ENCODE data around the gene PKN3. TPM values are rescaled to one million over a fixed set of nuclear protein-coding genes. Genes with fewer than 3 reads are reported as not detected.

PKN3 gene
- total RNA-seq, 1 donor from 2014 or later, result 4.4 TPM

- Histone ChIP-seq H3K4me2 (peak overlapping the region; percentile 92), H3K4me3 (peak overlapping the region; percentile 88), H3K4me1 (peaks cover 36% of the 10 kb centered on the region), H3K36me3 (no peaks in the 10 kb centered on the region), H3F3A (ENCODE audit: low read depth) (peaks cover 59% of the 10 kb centered on the region), H2AFZ (replicated peaks) (no peak overlapping the region), H4K20me1 (ENCODE audit: low read depth) (peaks cover 42% of the 10 kb centered on the region), H3K79me2 (ENCODE audit: low read depth) (peaks cover 65% of the 10 kb centered on the region), H3K27ac (no peak overlapping the region), H3K9ac (no peak overlapping the region), H3K27me3 (no peaks in the 10 kb centered on the region), H3K9me3 (ENCODE audit: low read depth) (no peaks in the 10 kb centered on the region)
- Mint-ChIP-seq H3K27me3 (ENCODE audit: insufficient read depth, low read depth) (peaks cover 6% of the 10 kb centered on the region), H3K27ac (peak overlapping the region; percentile 74), H3K4me3 (peak overlapping the region; percentile 95), H3K4me1 (peaks cover 55% of the 10 kb centered on the region), H3K9me3 (no peaks in the 10 kb centered on the region), H3K36me3 (peaks cover 5% of the 10 kb centered on the region)
- TF ChIP-seq EZH2phosphoT487 (IDR thresholded peaks at IDR 0.05) (no peak), EZH2 (IDR thresholded peaks at IDR 0.05) (no peak), CTCF (IDR thresholded peaks at IDR 0.05) (no peak)
- DNase-seq (ENCODE audit: low spot score), result no peak
These were observed 16.4 kb upstream of the PKN3 start for GRCh38 chr9:128685636-128686489.

DNA sequence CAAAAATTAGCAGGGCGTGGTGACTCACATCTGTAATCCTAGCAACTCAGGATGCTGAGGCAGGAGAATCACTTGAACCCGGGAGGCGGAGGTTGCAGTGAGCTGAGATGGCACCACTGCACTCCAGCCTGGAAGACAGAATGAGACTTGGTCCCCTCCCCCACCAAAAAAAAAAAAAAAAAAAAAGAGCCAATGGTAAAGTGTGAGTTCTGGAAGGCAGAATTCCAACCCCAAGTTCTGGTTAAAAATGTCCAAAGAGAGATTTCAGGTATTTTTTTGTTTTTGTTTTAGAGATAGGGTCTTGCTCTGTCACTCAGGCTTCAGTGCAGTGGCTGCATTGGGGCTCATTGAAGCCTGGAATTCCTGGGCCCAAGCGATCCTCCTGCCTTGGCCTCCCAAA lies 14.8 kb upstream of the PKN3 start:
- Mint-ChIP-seq H3K27me3 (ENCODE audit: insufficient read depth, low read depth) (peaks cover 6% of the 10 kb centered on the region), H3K27ac (no peak overlapping the region), H3K4me3 (peak overlapping the region; percentile 90), H3K9me3 (no peaks in the 10 kb centered on the region), H3K36me3 (peaks cover 15% of the 10 kb centered on the region), H3K4me1 (peaks cover 63% of the 10 kb centered on the region)
- peaks cover 13% of the 10 kb centered on the region for H3K36me3 ChIP-seq
- H3K27me3 ChIP-seq, result no peaks in the 10 kb centered on the region
- no peak for TF ChIP-seq EZH2 (IDR thresholded peaks at IDR 0.05)
- no peak for TF ChIP-seq CTCF (IDR thresholded peaks at IDR 0.05)
- TF ChIP-seq EZH2phosphoT487 (IDR thresholded peaks at IDR 0.05), result no peak
- peaks cover 57% of the 10 kb centered on the region for H4K20me1 ChIP-seq (ENCODE audit: low read depth)
- H3K9ac ChIP-seq, result no peak overlapping the region
- H3K4me2 ChIP-seq, result peak overlapping the region; percentile 83
- peaks cover 47% of the 10 kb centered on the region for H3K4me1 ChIP-seq
- no peak overlapping the region for H3K4me3 ChIP-seq
- no peak for DNase-seq (ENCODE audit: low spot score)
- no peak overlapping the region for H2AFZ ChIP-seq (replicated peaks)
- H3K9me3 ChIP-seq (ENCODE audit: low read depth), result no peaks in the 10 kb centered on the region
- H3F3A ChIP-seq (ENCODE audit: low read depth), result peaks cover 75% of the 10 kb centered on the region
- peaks cover 81% of the 10 kb centered on the region for H3K79me2 ChIP-seq (ENCODE audit: low read depth)
- H3K27ac ChIP-seq, result no peak overlapping the region

GRCh38 chr9:128688501-128689292 lies 13.6 kb upstream of the PKN3 start, which contains the start of gene SET:
Gene SET (plus strand): TSS chr9:128689222. CDS start chr9:128689583, 361 bp downstream.
- H3K9me3 Mint-ChIP-seq, result no peaks in the 10 kb centered on the region
- H3K9ac ChIP-seq, result peak within 1 kb of the TSS; percentile 77
- DNase-seq (ENCODE audit: low spot score), result peak; percentile 98
- peaks cover 6% of the 10 kb centered on the region for H3K27me3 Mint-ChIP-seq (ENCODE audit: insufficient read depth, low read depth)
- peak within 1 kb of the TSS; percentile 68 for H2AFZ ChIP-seq (replicated peaks)
- peaks cover 93% of the 10 kb centered on the region for H3K79me2 ChIP-seq (ENCODE audit: low read depth)
- peak within 1 kb of the TSS; percentile 97 for H3K4me2 ChIP-seq
- peaks cover 22% of the 10 kb centered on the region for H3K36me3 Mint-ChIP-seq
- peak within 1 kb of the TSS; percentile 97 for H3K27ac ChIP-seq
- H3K36me3 ChIP-seq, result peaks cover 25% of the 10 kb centered on the region
- H4K20me1 ChIP-seq (ENCODE audit: low read depth), result peaks cover 70% of the 10 kb centered on the region
- peak within 1 kb of the TSS; percentile 87 for H3K4me3 ChIP-seq
- H3K4me3 Mint-ChIP-seq, result peak within 1 kb of the TSS; percentile 90
- peaks cover 47% of the 10 kb centered on the region for H3K4me1 ChIP-seq
- peaks cover 61% of the 10 kb centered on the region for H3K4me1 Mint-ChIP-seq
- H3K9me3 ChIP-seq (ENCODE audit: low read depth), result no peaks in the 10 kb centered on the region
- H3K27ac Mint-ChIP-seq, result peak within 1 kb of the TSS; percentile 96
- peaks cover 78% of the 10 kb centered on the region for H3F3A ChIP-seq (ENCODE audit: low read depth)
- no peak for TF ChIP-seq EZH2 (IDR thresholded peaks at IDR 0.05)
- TF ChIP-seq CTCF (IDR thresholded peaks at IDR 0.05), result no peak
- TF ChIP-seq EZH2phosphoT487 (IDR thresholded peaks at IDR 0.05), result no peak
- no peaks in the 10 kb centered on the region for H3K27me3 ChIP-seq

Measured in neural progenitor cell (in vitro differentiated cells).